GM10266 (cell line): ENCODE results near the gene PIK3C2G.

Source experiments
- DNase-seq: peaks from one replicate; pipeline ENCODE4 v3.0.0; 2012; ENCODE audit errors: extremely low spot score
- CTCF ChIP-seq: IDR thresholded peaks from 2 replicates; pipeline ENCODE4 v1.5.1; 2012; ENCODE audit warnings: mild to moderate bottlenecking, low read depth; ENCODE audit not compliant: control insufficient read depth, insufficient read depth; ENCODE audit errors: missing control alignments

PIK3C2G gene

GRCh38 chr12:18277196-18277595 is 15.9 kb downstream of the PIK3C2G start:
- TF ChIP-seq CTCF = no peak
- DNase-seq = no peak

GRCh38 chr12:18280728-18281127 is 19.4 kb downstream of the PIK3C2G start:
- TF ChIP-seq CTCF = no peak
- DNase-seq = no peak

- no peak for TF ChIP-seq CTCF
- no peak for DNase-seq
These were observed 20.6 kb downstream of the PIK3C2G start for GRCh38 chr12:18281941-18282340.

- no peak for TF ChIP-seq CTCF
- DNase-seq = no peak
These were observed 22.5 kb downstream of the PIK3C2G start for GRCh38 chr12:18283831-18284230.

- TF ChIP-seq CTCF = no peak
- DNase-seq = no peak
These were observed 23.1 kb downstream of the PIK3C2G start for GRCh38 chr12:18284386-18284785.

- TF ChIP-seq CTCF = no peak
- DNase-seq = no peak
These were observed 23.8 kb downstream of the PIK3C2G start for GRCh38 chr12:18285161-18285560.

GRCh38 chr12:18290386-18290785 is 29.1 kb downstream of the PIK3C2G start:
- no peak for TF ChIP-seq CTCF

More at GRCh38 chr12:18290386-18290785, 29.1 kb downstream of the PIK3C2G start:
- no peak for DNase-seq
